ENCODE data around the gene RNF217.
A peak's percentile ranks its signal among the peaks of the same experiment; 100 is the strongest.

GRCh38 chr6:125114248-125114858 lies 152.1 kb downstream of the RNF217 start:
- TF ChIP-seq, protein P1, sequence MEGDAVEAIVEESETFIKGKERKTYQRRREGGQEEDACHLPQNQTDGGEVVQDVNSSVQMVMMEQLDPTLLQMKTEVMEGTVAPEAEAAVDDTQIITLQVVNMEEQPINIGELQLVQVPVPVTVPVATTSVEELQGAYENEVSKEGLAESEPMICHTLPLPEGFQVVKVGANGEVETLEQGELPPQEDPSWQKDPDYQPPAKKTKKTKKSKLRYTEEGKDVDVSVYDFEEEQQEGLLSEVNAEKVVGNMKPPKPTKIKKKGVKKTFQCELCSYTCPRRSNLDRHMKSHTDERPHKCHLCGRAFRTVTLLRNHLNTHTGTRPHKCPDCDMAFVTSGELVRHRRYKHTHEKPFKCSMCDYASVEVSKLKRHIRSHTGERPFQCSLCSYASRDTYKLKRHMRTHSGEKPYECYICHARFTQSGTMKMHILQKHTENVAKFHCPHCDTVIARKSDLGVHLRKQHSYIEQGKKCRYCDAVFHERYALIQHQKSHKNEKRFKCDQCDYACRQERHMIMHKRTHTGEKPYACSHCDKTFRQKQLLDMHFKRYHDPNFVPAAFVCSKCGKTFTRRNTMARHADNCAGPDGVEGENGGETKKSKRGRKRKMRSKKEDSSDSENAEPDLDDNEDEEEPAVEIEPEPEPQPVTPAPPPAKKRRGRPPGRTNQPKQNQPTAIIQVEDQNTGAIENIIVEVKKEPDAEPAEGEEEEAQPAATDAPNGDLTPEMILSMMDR (IDR thresholded peaks at IDR 0.05 in 8 of 11, conservative IDR thresholded peaks at IDR 0.05 in 3 of 11) = peak in 8 of 11 experiments; percentile 39 to 75 (median 65)
- TF ChIP-seq POLR2AphosphoS5 (IDR thresholded peaks at IDR 0.05) (no peak), POLR2A (IDR thresholded peaks at IDR 0.05) (no peak)
